ENCODE measurements around the gene LTO1.

LTO1 gene

GRCh38 chr11:69636512-69637197 lies 38.5 kb downstream of the LTO1 start:
- H3K36me3 ChIP-seq (ENCODE audit: insufficient read depth, low read length), result no peaks in the 10 kb centered on the region
- H2AFZ ChIP-seq (ENCODE audit: low read length), result no peak overlapping the region
- no peaks in the 10 kb centered on the region for H3K9me3 ChIP-seq (ENCODE audit: insufficient read depth, low read depth, low read length)
- H4K20me1 ChIP-seq (ENCODE audit: insufficient read depth, low read length, poor library complexity, severe bottlenecking), result no peaks in the 10 kb centered on the region
- no peak overlapping the region for H3K4me3 ChIP-seq (ENCODE audit: low read length, poor library complexity, severe bottlenecking)
- no peaks in the 10 kb centered on the region for H3K27me3 ChIP-seq (ENCODE audit: insufficient read depth, low read length, poor library complexity, severe bottlenecking)
- H3K4me1 ChIP-seq (ENCODE audit: insufficient read depth, low read length, poor library complexity, severe bottlenecking), result no peaks in the 10 kb centered on the region
- H3K9ac ChIP-seq (ENCODE audit: low read depth, low read length, poor library complexity, severe bottlenecking), result no peak overlapping the region
- no peaks in the 10 kb centered on the region for H3K79me2 ChIP-seq (ENCODE audit: insufficient read depth, low read length)
- H3K9me2 ChIP-seq (replicated peaks; ENCODE audit: low read depth, low read length), result no peaks in the 10 kb centered on the region
- TF ChIP-seq CTCF (conservative IDR thresholded peaks at IDR 0.05; ENCODE audit: low read length), result no peak
- TF ChIP-seq EZH2phosphoT487 (IDR thresholded peaks at IDR 0.05; ENCODE audit: borderline replicate concordance), result no peak
- H3K4me2 ChIP-seq (ENCODE audit: low read depth, low read length, poor library complexity, severe bottlenecking), result no peak overlapping the region
- no peaks in the 10 kb centered on the region for H3F3A ChIP-seq (ENCODE audit: low read depth)

DNA sequence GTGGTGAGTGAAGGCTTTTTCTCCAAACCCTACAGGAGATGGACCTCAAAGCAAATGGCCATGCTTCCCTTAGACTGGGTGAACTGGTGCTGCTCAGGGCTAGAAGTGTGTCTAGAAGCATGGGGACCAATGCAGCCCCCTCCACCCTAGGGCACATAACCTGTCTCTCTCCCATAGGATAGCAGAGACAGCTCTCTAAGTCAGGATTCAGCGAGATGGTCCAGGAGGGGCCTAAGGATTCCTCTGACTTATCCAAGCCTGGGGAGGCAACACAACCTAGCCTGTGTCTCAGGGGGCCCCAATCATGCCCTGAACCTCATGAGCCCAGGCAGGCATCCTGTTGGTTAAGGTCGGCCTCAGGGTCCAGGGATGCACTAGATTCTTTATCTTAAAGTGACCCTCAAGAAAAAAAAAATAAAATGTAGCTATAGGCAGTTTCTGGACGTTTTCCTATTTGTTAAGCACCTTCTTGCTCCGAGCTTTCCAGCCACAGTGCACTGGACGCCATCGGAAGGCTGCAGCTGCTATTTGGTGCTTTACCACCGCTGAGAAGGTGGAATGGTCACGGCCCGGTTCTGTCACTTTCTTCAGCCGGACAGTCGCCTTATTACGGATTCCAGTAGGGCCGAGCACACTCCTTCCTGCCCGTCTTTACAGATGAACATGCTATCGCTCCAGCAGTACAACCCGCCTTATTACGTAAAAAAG lies 39.2 kb downstream of the LTO1 start:
- Histone ChIP-seq H3K4me2 (ENCODE audit: low read depth, low read length, poor library complexity, severe bottlenecking) (no peak overlapping the region), H2AFZ (ENCODE audit: low read length) (no peak overlapping the region), H3K27me3 (ENCODE audit: insufficient read depth, low read length, poor library complexity, severe bottlenecking) (no peaks in the 10 kb centered on the region), H3F3A (ENCODE audit: low read depth) (no peaks in the 10 kb centered on the region), H4K20me1 (ENCODE audit: insufficient read depth, low read length, poor library complexity, severe bottlenecking) (no peaks in the 10 kb centered on the region), H3K36me3 (ENCODE audit: insufficient read depth, low read length) (no peaks in the 10 kb centered on the region), H3K4me1 (ENCODE audit: insufficient read depth, low read length, poor library complexity, severe bottlenecking) (no peaks in the 10 kb centered on the region), H3K79me2 (ENCODE audit: insufficient read depth, low read length) (no peaks in the 10 kb centered on the region), H3K9me2 (replicated peaks; ENCODE audit: low read depth, low read length) (no peaks in the 10 kb centered on the region), H3K9ac (ENCODE audit: low read depth, low read length, poor library complexity, severe bottlenecking) (no peak overlapping the region), H3K4me3 (ENCODE audit: low read length, poor library complexity, severe bottlenecking) (no peak overlapping the region), H3K9me3 (ENCODE audit: insufficient read depth, low read depth, low read length) (no peaks in the 10 kb centered on the region)
- TF ChIP-seq EZH2phosphoT487 (IDR thresholded peaks at IDR 0.05; ENCODE audit: borderline replicate concordance) (no peak), CTCF (conservative IDR thresholded peaks at IDR 0.05; ENCODE audit: low read length) (no peak)

DNA sequence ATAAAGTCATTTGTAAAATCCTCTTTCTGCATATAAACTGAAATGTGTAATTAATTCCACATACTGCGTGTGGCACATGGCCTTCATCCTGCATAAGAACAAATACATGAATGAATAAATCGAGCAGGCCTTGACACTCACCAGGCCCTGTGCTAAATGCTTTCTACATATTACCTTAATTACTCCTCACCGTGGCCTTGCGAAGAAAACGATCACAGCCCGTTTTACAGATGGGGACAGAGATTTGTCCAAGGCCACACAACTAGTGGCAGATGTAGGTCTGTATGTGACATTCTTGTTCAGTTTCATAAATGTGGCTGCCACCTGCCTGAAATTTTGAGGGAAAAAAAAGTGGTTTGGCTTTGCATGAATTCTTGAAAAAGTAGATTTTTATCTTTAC lies 40.0 kb downstream of the LTO1 start:
- H3K27me3 ChIP-seq (ENCODE audit: insufficient read depth, low read length, poor library complexity, severe bottlenecking), result no peaks in the 10 kb centered on the region
- TF ChIP-seq CTCF (conservative IDR thresholded peaks at IDR 0.05; ENCODE audit: low read length) (no peak), EZH2phosphoT487 (IDR thresholded peaks at IDR 0.05; ENCODE audit: borderline replicate concordance) (no peak)
- H3K4me2 ChIP-seq (ENCODE audit: low read depth, low read length, poor library complexity, severe bottlenecking), result no peak overlapping the region

More for the DNA sequence above, 40.0 kb downstream of the LTO1 start:
- H3F3A ChIP-seq (ENCODE audit: low read depth), result no peaks in the 10 kb centered on the region
- no peaks in the 10 kb centered on the region for H3K9me2 ChIP-seq (replicated peaks; ENCODE audit: low read depth, low read length)
- no peaks in the 10 kb centered on the region for H3K79me2 ChIP-seq (ENCODE audit: insufficient read depth, low read length)
- no peaks in the 10 kb centered on the region for H4K20me1 ChIP-seq (ENCODE audit: insufficient read depth, low read length, poor library complexity, severe bottlenecking)
- H3K4me1 ChIP-seq (ENCODE audit: insufficient read depth, low read length, poor library complexity, severe bottlenecking), result no peaks in the 10 kb centered on the region
- no peak overlapping the region for H3K4me3 ChIP-seq (ENCODE audit: low read length, poor library complexity, severe bottlenecking)
- H2AFZ ChIP-seq (ENCODE audit: low read length), result no peak overlapping the region
- H3K36me3 ChIP-seq (ENCODE audit: insufficient read depth, low read length), result no peaks in the 10 kb centered on the region
- no peak overlapping the region for H3K9ac ChIP-seq (ENCODE audit: low read depth, low read length, poor library complexity, severe bottlenecking)
- no peaks in the 10 kb centered on the region for H3K9me3 ChIP-seq (ENCODE audit: insufficient read depth, low read depth, low read length)
